Caco-2 (cell line): ENCODE data around the gene OIP5. TPM values are rescaled to one million over a fixed set of nuclear protein-coding genes. Genes with fewer than 3 reads are reported as not detected.
A peak's percentile ranks its signal among the peaks of the same experiment; 100 is the strongest.

Experiments used
- BruUV-seq: library from RNA; stranded (reverse); fragments of 400-500 nt; replicated peaks from 2 replicates; lab custom pipeline; 2021; lab: Mats Ljungman, UMichigan
- CTCF ChIA-PET: fragments of 300-600 bp; sonication (Branson Sonifier 250); formaldehyde crosslinking; loops from one replicate; lab custom pipeline; 2022; ENCODE audit warnings: antibody characterized with exemption; lab: Charles Lee
- POLR2A ChIA-PET: fragments of 300-600 bp; sonication (Branson Sonifier 250); formaldehyde crosslinking; loops from one replicate; lab custom pipeline; 2022; ENCODE audit warnings: antibody characterized with exemption; lab: Charles Lee
- DNase-seq, 2 experiments: peaks; one replicate each; pipeline versions ENCODE4 v3.0.0 to v3.0.0-alpha.2; 2020 to 2022
- H3K27me3 ChIP-seq: replicated peaks from 2 replicates; pipeline ENCODE4 v1.6.0; 2011; ENCODE audit warnings: low read length; ENCODE audit not compliant: control insufficient read depth, insufficient read depth
- H3K36me3 ChIP-seq: 2 replicates; pipeline ENCODE4 v1.5.1; 2011; ENCODE audit warnings: low read length; ENCODE audit not compliant: control insufficient read depth, insufficient read depth
- H3K4me1 ChIP-seq: fragments of 250-450 bp; sonication (Bioruptor Pico); 2 replicates; pipeline ENCODE4 v1.5.1; 2020; ENCODE audit warnings: mild to moderate bottlenecking
- H3K4me3 ChIP-seq: 2 replicates; pipeline ENCODE4 v1.5.1; 2011; ENCODE audit warnings: low read depth, mild to moderate bottlenecking, control low read depth, low read length
- H3K9me3 ChIP-seq: fragments of 250-450 bp; sonication (Bioruptor Pico); 2 replicates; pipeline ENCODE4 v1.5.1; 2020; ENCODE audit warnings: mild to moderate bottlenecking, moderate library complexity
- H3K27ac Mint-ChIP-seq: one replicate; pipeline ENCODE4 v1.8.0; 2022; ENCODE audit warnings: mixed read lengths; ENCODE audit not compliant: unreplicated experiment
- H3K27me3 Mint-ChIP-seq: one replicate; pipeline ENCODE4 v1.8.0; 2022; ENCODE audit warnings: mixed read lengths; ENCODE audit not compliant: insufficient read depth, unreplicated experiment
- H3K36me3 Mint-ChIP-seq: one replicate; pipeline ENCODE4 v1.8.0; 2022; ENCODE audit warnings: mild to moderate bottlenecking, mixed read lengths; ENCODE audit not compliant: insufficient read depth, unreplicated experiment
- H3K4me1 Mint-ChIP-seq: one replicate; pipeline ENCODE4 v1.8.0; 2022; ENCODE audit warnings: low read depth, mixed read lengths; ENCODE audit not compliant: unreplicated experiment
- H3K4me3 Mint-ChIP-seq: one replicate; pipeline ENCODE4 v1.8.0; 2022; ENCODE audit warnings: mild to moderate bottlenecking, moderate library complexity, mixed read lengths; ENCODE audit not compliant: unreplicated experiment
- H3K9me3 Mint-ChIP-seq: one replicate; pipeline ENCODE4 v1.8.0; 2022; ENCODE audit warnings: mixed read lengths; ENCODE audit not compliant: unreplicated experiment
- intact Hi-C: fragments of 100-400 bp; cut with micrococcal nuclease; formaldehyde crosslinking; loops from one replicate; pipeline ENCODE4 v1.10.0; 2022; ENCODE audit not compliant: unreplicated experiment
- total RNA-seq: library from RNA; stranded (reverse); gene quantifications from 2 replicates; pipeline ENCODE4 v1.2.3, GENCODE V29; 2022
- TF ChIP-seq, protein P1 (sequence below), 2 experiments: fragments of 200-600 bp in 1 of 2; IDR thresholded peaks; 1 replicate in 1 of 2; 2 replicates in 1 of 2; pipeline versions ENCODE4 v1.5.1 to v1.8.0; 2011 to 2022; ENCODE audit warnings: antibody characterized with exemption in 1 of 2, control low read depth in 1 of 2, inconsistent platforms in 1 of 2, low read depth in 1 of 2, low read length in 1 of 2, mild to moderate bottlenecking in 1 of 2, moderate library complexity in 1 of 2; ENCODE audit not compliant: insufficient read depth in 1 of 2, severe bottlenecking in 1 of 2, unreplicated experiment in 1 of 2

The OIP5 gene
- total RNA-seq, 1 experiment from 2014 or later: 26.4 TPM

DNA sequence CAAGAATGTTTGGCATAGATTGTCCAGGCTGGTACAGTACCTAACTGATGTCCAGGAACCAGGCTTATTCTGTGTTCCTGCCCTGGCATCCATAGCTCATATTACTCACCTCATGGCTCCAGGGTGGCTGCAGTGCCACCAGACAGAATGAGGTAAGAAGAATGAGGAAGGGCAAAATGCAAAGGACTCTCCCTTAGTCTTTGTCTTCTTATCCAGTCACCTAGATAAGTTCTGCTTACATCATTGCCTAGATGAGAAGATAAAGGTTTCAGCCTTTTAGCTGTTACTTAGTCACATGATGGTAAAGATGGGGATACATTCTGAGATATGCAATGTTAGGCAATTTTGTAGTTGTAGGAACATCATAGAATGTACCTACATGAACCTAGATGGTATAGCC lies 55.6 kb downstream of the OIP5 start:
- H3K4me3 ChIP-seq: no peak overlapping the region
- Mint-ChIP-seq H3K36me3 (peaks cover 39% of the 10 kb centered on the region), H3K9me3 (no peaks in the 10 kb centered on the region), H3K27ac (peak overlapping the region; percentile 72), H3K27me3 (no peaks in the 10 kb centered on the region), H3K4me3 (no peak overlapping the region), H3K4me1 (peaks cover 7% of the 10 kb centered on the region)
- TF ChIP-seq, protein P1, sequence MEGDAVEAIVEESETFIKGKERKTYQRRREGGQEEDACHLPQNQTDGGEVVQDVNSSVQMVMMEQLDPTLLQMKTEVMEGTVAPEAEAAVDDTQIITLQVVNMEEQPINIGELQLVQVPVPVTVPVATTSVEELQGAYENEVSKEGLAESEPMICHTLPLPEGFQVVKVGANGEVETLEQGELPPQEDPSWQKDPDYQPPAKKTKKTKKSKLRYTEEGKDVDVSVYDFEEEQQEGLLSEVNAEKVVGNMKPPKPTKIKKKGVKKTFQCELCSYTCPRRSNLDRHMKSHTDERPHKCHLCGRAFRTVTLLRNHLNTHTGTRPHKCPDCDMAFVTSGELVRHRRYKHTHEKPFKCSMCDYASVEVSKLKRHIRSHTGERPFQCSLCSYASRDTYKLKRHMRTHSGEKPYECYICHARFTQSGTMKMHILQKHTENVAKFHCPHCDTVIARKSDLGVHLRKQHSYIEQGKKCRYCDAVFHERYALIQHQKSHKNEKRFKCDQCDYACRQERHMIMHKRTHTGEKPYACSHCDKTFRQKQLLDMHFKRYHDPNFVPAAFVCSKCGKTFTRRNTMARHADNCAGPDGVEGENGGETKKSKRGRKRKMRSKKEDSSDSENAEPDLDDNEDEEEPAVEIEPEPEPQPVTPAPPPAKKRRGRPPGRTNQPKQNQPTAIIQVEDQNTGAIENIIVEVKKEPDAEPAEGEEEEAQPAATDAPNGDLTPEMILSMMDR (IDR thresholded peaks at IDR 0.05; ENCODE audit: insufficient read depth in 1 of 2, low read depth in 1 of 2, low read length in 1 of 2, severe bottlenecking in 1 of 2, unreplicated experiment in 1 of 2): no peak
- no peaks in the 10 kb centered on the region for H3K9me3 ChIP-seq
- ChIA-PET POLR2A (no interaction called here), CTCF (interaction anchor here (0.6 to 1.2 kb wide), 2 partner anchors 46 to 693 kb away, joined by 3 to 4 read pairs; partner anchors contain the start of genes CHP1 and EXD1)
- peaks cover 12% of the 10 kb centered on the region for H3K4me1 ChIP-seq
- no TSS peak for BruUV-seq
- no peaks in the 10 kb centered on the region for H3K27me3 ChIP-seq
- H3K36me3 ChIP-seq: no peaks in the 10 kb centered on the region; the same call in 1 of the 2 replicates
- intact Hi-C loops: no loop called here
- peak in 1 of 2 experiments; percentile 32 for DNase-seq

DNA sequence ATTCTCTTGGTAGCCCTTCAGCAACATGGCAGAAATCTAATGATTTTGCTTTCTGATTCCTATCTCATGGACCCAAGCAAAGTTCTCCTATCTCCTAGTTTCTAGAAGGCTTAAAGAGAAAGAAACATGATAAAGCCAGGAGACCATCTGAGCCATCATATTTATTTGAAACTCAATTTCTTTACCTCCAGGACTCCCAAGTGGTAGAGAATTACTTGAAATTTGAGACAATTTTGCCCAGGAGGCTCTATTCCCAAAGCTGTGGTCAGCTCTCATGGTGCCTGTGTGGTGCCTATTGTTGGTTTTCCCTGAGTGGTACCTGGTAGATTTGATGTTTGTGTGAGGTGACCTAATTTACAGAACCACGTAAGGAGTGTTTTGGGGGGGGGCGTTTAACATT lies 62.5 kb downstream of the OIP5 start:
- Histone ChIP-seq H3K9me3 (no peaks in the 10 kb centered on the region), H3K36me3 (no peaks in the 10 kb centered on the region; the same call in 1 of the 2 replicates), H3K27me3 (no peaks in the 10 kb centered on the region), H3K4me1 (no peaks in the 10 kb centered on the region; the same call in 1 of the 2 replicates), H3K4me3 (no peak overlapping the region)
- Mint-ChIP-seq H3K4me3 (no peak overlapping the region), H3K9me3 (no peaks in the 10 kb centered on the region), H3K36me3 (peaks cover 60% of the 10 kb centered on the region), H3K27ac (no peak overlapping the region), H3K27me3 (no peaks in the 10 kb centered on the region), H3K4me1 (no peaks in the 10 kb centered on the region)
- BruUV-seq: no TSS peak
- CTCF ChIA-PET: no interaction called here
- POLR2A ChIA-PET: no interaction called here
- intact Hi-C loops: no loop called here
- DNase-seq: no peak
- TF ChIP-seq, protein P1 (IDR thresholded peaks at IDR 0.05; ENCODE audit: insufficient read depth in 1 of 2, low read depth in 1 of 2, low read length in 1 of 2, severe bottlenecking in 1 of 2, unreplicated experiment in 1 of 2): no peak

DNA sequence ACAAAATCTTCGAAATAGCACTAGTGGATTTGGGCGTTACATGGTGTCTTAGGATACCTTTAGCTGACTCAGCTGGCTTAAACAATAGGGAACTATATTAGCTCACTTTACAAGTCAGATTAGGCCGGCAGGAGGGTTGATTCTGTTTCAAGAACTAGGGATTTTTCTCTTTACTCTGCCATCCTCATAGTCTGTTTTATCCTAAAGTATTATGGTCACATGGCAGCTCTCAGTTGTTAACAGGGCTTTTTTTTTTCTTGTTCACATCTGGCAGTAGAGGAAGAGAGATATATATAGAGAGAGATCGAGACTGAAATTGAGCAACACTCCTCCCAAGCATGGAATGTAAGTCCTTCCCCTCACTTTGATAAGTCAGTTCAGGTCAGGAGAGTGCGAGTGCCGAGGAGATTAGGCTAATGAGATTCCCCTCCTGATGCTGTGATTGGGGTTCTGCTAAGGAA lies 68.5 kb downstream of the OIP5 start:
- TF ChIP-seq, protein P1 (IDR thresholded peaks at IDR 0.05; ENCODE audit: insufficient read depth in 1 of 2, low read depth in 1 of 2, low read length in 1 of 2, severe bottlenecking in 1 of 2, unreplicated experiment in 1 of 2): no peak
- Histone ChIP-seq H3K4me3 (no peak overlapping the region), H3K9me3 (no peaks in the 10 kb centered on the region), H3K27me3 (no peaks in the 10 kb centered on the region), H3K36me3 (no peaks in the 10 kb centered on the region; the same call in 1 of the 2 replicates), H3K4me1 (peaks cover 28% of the 10 kb centered on the region)
- H3K4me3 Mint-ChIP-seq: peak overlapping the region; percentile 29
- peaks cover 58% of the 10 kb centered on the region for H3K36me3 Mint-ChIP-seq
- DNase-seq: peak; percentile 50 to 53
- no TSS peak for BruUV-seq
- H3K27me3 Mint-ChIP-seq: no peaks in the 10 kb centered on the region
- peak overlapping the region; percentile 80 for H3K27ac Mint-ChIP-seq
- ChIA-PET POLR2A (interaction anchor here (1.0 kb wide), 1 partner anchor 147 kb away, joined by 3 read pairs; no protein-coding TSS in a partner anchor), CTCF (no interaction called here)
- intact Hi-C loops: no loop called here
- no peaks in the 10 kb centered on the region for H3K9me3 Mint-ChIP-seq
- peaks cover 12% of the 10 kb centered on the region for H3K4me1 Mint-ChIP-seq
